Common myeloid progenitor, CD34-positive (primary cell): ENCODE data around the gene NCOA7.

Experiments
- CTCF ChIA-PET: fragments of 350-600 bp; sonication (Branson Sonifier 250); formaldehyde crosslinking; loops from one replicate; lab custom pipeline; 2021; ENCODE audit warnings: antibody characterized with exemption; lab: Charles Lee
- POLR2A ChIA-PET: fragments of 350-600 bp; sonication (Branson Sonifier 250); formaldehyde crosslinking; loops from one replicate; lab custom pipeline; 2021; ENCODE audit warnings: antibody characterized with exemption; lab: Charles Lee
- DNase-seq, 3 donors: peaks; one replicate each; pipeline versions ENCODE4 v3.0.0 to v3.0.0-alpha.2; 2013
- H3K27ac ChIP-seq, 2 experiments: 1 replicate in 1 of 2; 2 replicates in 1 of 2; pipeline ENCODE4 v1.7.0; 2013; ENCODE audit warnings: inconsistent platforms in 2 of 2, low read length in 2 of 2, mild to moderate bottlenecking in 2 of 2, low read depth in 1 of 2, moderate library complexity in 1 of 2; ENCODE audit not compliant: severe bottlenecking in 2 of 2, insufficient read depth in 1 of 2, poor library complexity in 1 of 2
- H3K27me3 ChIP-seq, 5 experiments: replicated peaks in 2 of 5; 1 replicate in 3 of 5; 2 replicates in 2 of 5; pipeline versions ENCODE4 v1.6.1 to v1.7.0; 2013; ENCODE audit warnings: low read length in 4 of 5, mild to moderate bottlenecking in 2 of 5, moderate library complexity in 2 of 5, inconsistent platforms in 1 of 5; ENCODE audit not compliant: insufficient read depth in 5 of 5, control insufficient read depth in 4 of 5
- H3K36me3 ChIP-seq, 4 experiments: 1 replicate in 2 of 4; 2 replicates in 2 of 4; pipeline versions ENCODE4 v1.6.1 to v1.7.0; 2013; ENCODE audit warnings: low read length in 3 of 4, control low read depth in 1 of 4, mild to moderate bottlenecking in 1 of 4; ENCODE audit not compliant: control insufficient read depth in 4 of 4, insufficient read depth in 4 of 4
- H3K4me1 ChIP-seq, 4 experiments: 1 replicate in 3 of 4; 2 replicates in 1 of 4; pipeline versions ENCODE4 v1.6.1 to v1.7.1; 2013; ENCODE audit warnings: low read length in 3 of 4, mild to moderate bottlenecking in 3 of 4, control low read depth in 1 of 4, inconsistent platforms in 1 of 4, moderate library complexity in 1 of 4; ENCODE audit not compliant: control insufficient read depth in 4 of 4, insufficient read depth in 4 of 4; ENCODE audit errors: control extremely low read depth in 1 of 4
- H3K4me3 ChIP-seq, 7 experiments: 1 replicate in 4 of 7; 2 replicates in 3 of 7; pipeline versions ENCODE4 v1.5.1 to v1.7.0; 2013; ENCODE audit warnings: mild to moderate bottlenecking in 7 of 7, low read length in 6 of 7, moderate library complexity in 6 of 7, inconsistent platforms in 2 of 7, low read depth in 2 of 7, control low read depth in 1 of 7; ENCODE audit not compliant: insufficient read depth in 4 of 7, control insufficient read depth in 1 of 7; ENCODE audit errors: extremely low read depth in 1 of 7
- H3K9me3 ChIP-seq, 5 experiments: 1 replicate in 4 of 5; 2 replicates in 1 of 5; pipeline versions ENCODE4 v1.6.1 to v1.7.1; 2013; ENCODE audit warnings: low read length in 4 of 5, mild to moderate bottlenecking in 2 of 5, inconsistent platforms in 1 of 5, low read depth in 1 of 5, moderate library complexity in 1 of 5; ENCODE audit not compliant: control insufficient read depth in 4 of 5, insufficient read depth in 2 of 5; ENCODE audit errors: control extremely low read depth in 1 of 5
- WGBS: methylation state at CpG from one replicate; pipeline ENCODE4 v1.1.5; 2013; ENCODE audit not compliant: insufficient coverage; 5-methylcytosine and 5-hydroxymethylcytosine counted together

The NCOA7 gene

GRCh38 chr6:125868252-125868651, 77.5 kb downstream of the NCOA7 start:
- CTCF ChIA-PET = interaction anchor here (1.0 to 1.6 kb wide), 4 partner anchors 26 to 78 kb away, joined by 3 to 6 read pairs (median 4); partner anchors contain the start of gene NCOA7
- Histone ChIP-seq H3K27me3 (no peaks in the 10 kb centered on the region), H3K4me3 (no peak overlapping the region), H3K9me3 (no peaks in the 10 kb centered on the region), H3K27ac (no peak overlapping the region), H3K36me3 (peaks cover 0 to 12% (median 3%) of the 10 kb centered on the region in 4 experiments), H3K4me1 (peaks cover 0 to 6% (median 2%) of the 10 kb centered on the region in 4 experiments)
- POLR2A ChIA-PET = interaction anchor here (0.6 kb wide), 1 partner anchor 12 kb away, joined by 5 read pairs; no protein-coding TSS in a partner anchor
- no peak for DNase-seq
- no CpG with 5 or more reads among the region's 2 CpGs for WGBS

GRCh38 chr6:125868678-125869395, 78.1 kb downstream of the NCOA7 start:
- Histone ChIP-seq H3K27ac (no peak overlapping the region), H3K27me3 (no peaks in the 10 kb centered on the region), H3K9me3 (no peaks in the 10 kb centered on the region), H3K4me1 (peaks cover 0 to 6% (median 2%) of the 10 kb centered on the region in 4 experiments), H3K4me3 (no peak overlapping the region), H3K36me3 (peaks cover 0 to 16% (median 3%) of the 10 kb centered on the region in 4 experiments)
- 93% methylated on average over 2 of the region's 5 CpGs for WGBS
- no peak for DNase-seq
- ChIA-PET POLR2A (interaction anchor here (0.6 kb wide), 1 partner anchor 12 kb away, joined by 5 read pairs; no protein-coding TSS in a partner anchor), CTCF (interaction anchor here (1.0 to 1.6 kb wide), 2 partner anchors 29 to 58 kb away, joined by 4 to 5 read pairs; no protein-coding TSS in a partner anchor)

DNA sequence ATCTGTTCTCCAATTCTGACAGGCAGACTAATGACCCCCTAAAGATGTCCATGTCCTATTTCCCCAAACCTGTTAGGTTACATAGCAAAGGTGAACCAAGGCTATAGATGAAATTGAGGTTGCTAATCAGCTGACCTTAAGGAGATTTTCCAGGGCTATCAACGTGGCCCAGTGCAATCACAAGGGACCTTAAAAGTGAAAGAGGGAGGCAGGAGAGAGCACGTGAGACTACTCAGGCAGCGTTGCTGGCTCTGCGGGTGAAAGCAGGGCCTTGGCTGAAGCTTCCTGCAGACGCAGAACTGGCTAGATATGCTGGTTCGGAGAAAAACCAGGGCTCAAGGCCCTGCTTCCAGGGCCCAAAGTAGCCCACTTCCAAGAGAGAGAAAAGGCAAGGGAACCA, 78.7 kb downstream of the NCOA7 start:
- Histone ChIP-seq H3K27me3 (no peaks in the 10 kb centered on the region), H3K4me1 (peaks cover 0 to 6% (median 2%) of the 10 kb centered on the region in 4 experiments), H3K27ac (no peak overlapping the region), H3K36me3 (peaks cover 0 to 16% (median 2%) of the 10 kb centered on the region in 4 experiments), H3K4me3 (no peak overlapping the region), H3K9me3 (no peaks in the 10 kb centered on the region)
- DNase-seq = no peak
- ChIA-PET POLR2A (no interaction called here), CTCF (interaction anchor here (0.6 to 1.2 kb wide), 3 partner anchors 7 to 34 kb away, joined by 3 to 5 read pairs (median 3); no protein-coding TSS in a partner anchor)
- WGBS = 98% methylated on average over 6 of the region's 6 CpGs

- DNase-seq = peak in 1 of 3 donors; percentile 23
- Histone ChIP-seq H3K4me1 (peaks cover 0 to 6% (median 2%) of the 10 kb centered on the region in 4 experiments), H3K4me3 (no peak overlapping the region), H3K9me3 (no peaks in the 10 kb centered on the region), H3K27me3 (no peaks in the 10 kb centered on the region), H3K36me3 (peaks cover 2 to 33% (median 7%) of the 10 kb centered on the region in 4 experiments), H3K27ac (no peak overlapping the region)
- ChIA-PET POLR2A (interaction anchor here (0.6 kb wide), 1 partner anchor 8 kb away, joined by 3 read pairs; no protein-coding TSS in a partner anchor), CTCF (interaction anchor here (1.3 to 2.8 kb wide), 7 partner anchors 13 to 102 kb away, joined by 3 to 14 read pairs (median 4); no protein-coding TSS in a partner anchor)
These were observed 80.6 kb downstream of the NCOA7 start for GRCh38 chr6:125871365-125871764.

GRCh38 chr6:125872259-125872921, 81.6 kb downstream of the NCOA7 start:
- CTCF ChIA-PET = interaction anchor here (0.9 to 2.8 kb wide), 13 partner anchors 10 to 101 kb away, joined by 3 to 14 read pairs (median 4); no protein-coding TSS in a partner anchor
- POLR2A ChIA-PET = interaction anchor here (1.7 kb wide), 1 partner anchor 82 kb away, joined by 5 read pairs; the partner anchor contains the start of gene NCOA7
- Histone ChIP-seq H3K27ac (no peak overlapping the region), H3K4me3 (no peak overlapping the region), H3K36me3 (peaks cover 5 to 40% (median 11%) of the 10 kb centered on the region in 4 experiments), H3K9me3 (no peaks in the 10 kb centered on the region), H3K4me1 (peaks cover 0 to 6% (median 2%) of the 10 kb centered on the region in 4 experiments), H3K27me3 (no peaks in the 10 kb centered on the region)
- no CpG with 5 or more reads among the region's 5 CpGs for WGBS
- peak in 2 of 3 donors; percentile 53 to 72 for DNase-seq

DNA sequence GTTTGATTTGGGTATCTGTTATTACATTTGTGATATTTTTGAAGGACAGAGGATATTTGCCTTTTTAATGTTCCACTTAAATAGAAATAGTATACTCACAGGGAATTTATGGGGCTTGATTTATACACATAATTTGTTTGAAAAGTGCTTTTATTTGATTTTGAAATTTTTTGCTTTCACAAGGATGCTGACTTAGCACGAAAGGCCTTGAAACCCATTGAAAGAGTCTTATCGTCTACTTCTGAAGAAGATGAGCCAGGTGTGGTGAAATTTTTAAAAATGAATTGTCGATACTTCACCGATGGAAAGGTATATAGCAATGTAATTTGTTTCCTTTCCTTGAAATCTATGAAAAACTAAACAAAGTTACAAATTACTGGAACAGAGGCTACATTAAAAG, 91.5 kb downstream of the NCOA7 start:
- DNase-seq = no peak
- Histone ChIP-seq H3K27ac (no peak overlapping the region), H3K4me3 (no peak overlapping the region), H3K27me3 (no peaks in the 10 kb centered on the region), H3K9me3 (no peaks in the 10 kb centered on the region), H3K36me3 (peaks cover 10 to 77% (median 32%) of the 10 kb centered on the region in 4 experiments), H3K4me1 (peaks cover 0 to 25% (median 4%) of the 10 kb centered on the region in 4 experiments)
- ChIA-PET POLR2A (no interaction called here), CTCF (interaction anchor here (1.7 kb wide), 1 partner anchor 75 kb away, joined by 3 read pairs; no protein-coding TSS in a partner anchor)
- 100% methylated on average over 1 of the region's 4 CpGs for WGBS
